ENCODE results near the gene NFKBIL1.
A peak's percentile ranks its signal among the peaks of the same experiment; 100 is the strongest.
"Not testable (repeated sequence)": the region's sequence is repeated elsewhere in the genome, so short reads cannot be mapped to it uniquely, and the experiment has no call there.

Gene NFKBIL1, protein sequence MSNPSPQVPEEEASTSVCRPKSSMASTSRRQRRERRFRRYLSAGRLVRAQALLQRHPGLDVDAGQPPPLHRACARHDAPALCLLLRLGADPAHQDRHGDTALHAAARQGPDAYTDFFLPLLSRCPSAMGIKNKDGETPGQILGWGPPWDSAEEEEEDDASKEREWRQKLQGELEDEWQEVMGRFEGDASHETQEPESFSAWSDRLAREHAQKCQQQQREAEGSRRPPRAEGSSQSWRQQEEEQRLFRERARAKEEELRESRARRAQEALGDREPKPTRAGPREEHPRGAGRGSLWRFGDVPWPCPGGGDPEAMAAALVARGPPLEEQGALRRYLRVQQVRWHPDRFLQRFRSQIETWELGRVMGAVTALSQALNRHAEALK

DNA sequence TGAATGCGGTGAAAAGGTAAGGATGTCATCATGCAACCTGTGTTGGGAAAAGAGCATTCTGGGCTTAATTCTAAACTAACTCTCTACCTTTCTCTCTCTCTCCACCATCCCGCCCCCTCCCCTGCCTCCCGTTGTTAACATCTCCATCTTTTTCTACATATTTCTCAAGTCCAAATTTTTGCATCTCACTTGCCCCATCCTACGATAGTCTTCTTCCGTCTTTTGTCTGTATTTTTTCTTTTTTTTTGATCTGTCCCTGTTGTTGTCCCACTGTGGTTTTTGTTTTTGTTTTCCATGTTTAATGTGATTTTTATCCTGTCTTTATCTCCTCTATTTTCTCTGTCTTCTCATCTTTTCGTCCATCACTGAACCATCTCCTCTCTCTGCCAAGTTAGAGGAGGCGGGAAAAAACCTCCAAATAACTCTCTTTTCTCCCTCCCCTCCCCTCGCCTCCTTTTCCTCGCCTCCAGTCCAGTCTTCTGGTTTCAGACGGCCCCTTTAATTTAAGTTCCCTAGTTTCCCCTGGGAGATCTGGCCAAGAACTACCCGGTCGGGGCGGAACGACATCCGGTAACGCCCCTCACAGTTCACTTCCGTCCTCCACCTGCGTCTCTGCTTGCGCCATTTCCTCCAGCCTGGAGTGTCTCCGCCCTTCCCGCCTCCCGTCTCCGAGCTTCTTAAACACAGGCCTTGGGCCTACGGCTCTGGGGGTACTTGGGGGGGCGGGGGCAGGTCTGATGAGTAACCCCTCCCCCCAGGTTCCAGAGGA lies at the start of gene NFKBIL1:
NFKBIL1 (plus strand) TSS at position 651 of the 769 bp plus-strand sequence; CDS start at position 738, 87 bp downstream.
- ChIA-PET POLR2A (ENCODE audit: low non-redundant PET) (no interaction called here), CTCF (interaction anchor here (0.6 to 6.3 kb wide), 12 partner anchors 12 to 320 kb away, joined by 3 to 96 read pairs (median 4); partner anchors contain the start of gene LTB)
- TF ChIP-seq CTCF (conservative IDR thresholded peaks at IDR 0.05; ENCODE audit: low read depth): peak; percentile 62
- DNase-seq (ENCODE audit: low spot score): peak; percentile 92
- H3K27ac ChIP-seq: peak within 1 kb of the TSS; percentile 76

- ChIA-PET POLR2A (ENCODE audit: low non-redundant PET) (no interaction called here), CTCF (interaction anchor here (0.6 kb wide), 1 partner anchor 219 kb away, joined by 4 read pairs; no protein-coding TSS in a partner anchor)
- H3K27ac ChIP-seq: no peak overlapping the region
- no peak for TF ChIP-seq CTCF (conservative IDR thresholded peaks at IDR 0.05; ENCODE audit: low read depth)
- no peak for DNase-seq (ENCODE audit: low spot score)
These were observed 48.7 kb upstream of the NFKBIL1 start for GRCh38 chr6:31498748-31499147.

DNA sequence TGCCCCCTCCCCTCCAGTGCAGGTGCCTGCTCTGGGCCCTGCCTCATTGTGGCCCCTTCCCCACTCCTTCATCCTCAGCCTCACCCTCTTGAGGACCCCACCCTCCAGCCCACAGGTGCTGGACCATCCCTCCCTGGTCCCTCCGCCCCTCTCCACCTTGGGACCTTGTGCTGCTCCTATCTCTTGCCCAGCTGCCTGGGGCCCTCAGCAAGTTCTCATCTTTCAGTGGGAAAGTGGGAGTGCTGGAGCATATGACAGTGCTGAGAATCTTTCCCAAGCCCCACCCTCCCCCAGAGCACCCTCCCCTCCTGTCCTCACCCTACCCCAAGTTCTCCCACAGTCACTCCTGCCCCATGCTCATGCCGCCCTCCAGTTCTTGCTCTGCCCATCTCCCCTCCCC lies 47.8 kb upstream of the NFKBIL1 start:
- CTCF ChIA-PET; POLR2A ChIA-PET (ENCODE audit: low non-redundant PET); H3K27ac ChIP-seq; DNase-seq (ENCODE audit: low spot score): not testable (repeated sequence)

- DNase-seq (ENCODE audit: low spot score): no peak
- no peak overlapping the region for H3K27ac ChIP-seq
- no peak for TF ChIP-seq CTCF (conservative IDR thresholded peaks at IDR 0.05; ENCODE audit: low read depth)
- ChIA-PET POLR2A (ENCODE audit: low non-redundant PET) (no interaction called here), CTCF (interaction anchor here (0.7 kb wide), 1 partner anchor 8 kb away, joined by 3 read pairs; no protein-coding TSS in a partner anchor)
These were observed 44.8 kb upstream of the NFKBIL1 start for GRCh38 chr6:31502586-31502985.

- POLR2A ChIA-PET (ENCODE audit: low non-redundant PET); CTCF ChIA-PET: not testable (repeated sequence)
These were observed 38.4 kb upstream of the NFKBIL1 start for GRCh38 chr6:31509036-31509435.

DNA sequence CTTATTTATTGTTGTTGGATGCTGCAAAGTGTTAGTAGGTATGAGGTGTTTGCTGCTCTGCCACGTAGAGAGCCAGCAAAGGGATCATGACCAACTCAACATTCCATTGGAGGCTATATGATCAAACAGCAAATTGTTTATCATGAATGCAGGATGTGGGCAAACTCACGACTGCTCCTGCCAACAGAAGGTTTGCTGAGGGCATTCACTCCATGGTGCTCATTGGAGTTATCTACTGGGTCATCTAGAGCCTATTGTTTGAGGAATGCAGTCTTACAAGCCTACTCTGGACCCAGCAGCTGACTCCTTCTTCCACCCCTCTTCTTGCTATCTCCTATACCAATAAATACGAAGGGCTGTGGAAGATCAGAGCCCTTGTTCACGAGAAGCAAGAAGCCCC lies 37.4 kb upstream of the NFKBIL1 start:
- TF ChIP-seq CTCF (conservative IDR thresholded peaks at IDR 0.05; ENCODE audit: low read depth): no peak
- ChIA-PET POLR2A (ENCODE audit: low non-redundant PET) (no interaction called here), CTCF (no interaction called here)
- DNase-seq (ENCODE audit: low spot score): no peak
- no peak overlapping the region for H3K27ac ChIP-seq

More at GRCh38 chr6:31509036-31509435, 38.4 kb upstream of the NFKBIL1 start:
- not testable (repeated sequence) for H3K27ac ChIP-seq; DNase-seq (ENCODE audit: low spot score)

- no peak for TF ChIP-seq CTCF (conservative IDR thresholded peaks at IDR 0.05; ENCODE audit: low read depth)
These were observed 33.8 kb upstream of the NFKBIL1 start for GRCh38 chr6:31513456-31514165.

More at GRCh38 chr6:31513456-31514165, 33.8 kb upstream of the NFKBIL1 start:
- ChIA-PET POLR2A (ENCODE audit: low non-redundant PET) (no interaction called here), CTCF (interaction anchor here (0.7 kb wide), 1 partner anchor 23 kb away, joined by 3 read pairs; no protein-coding TSS in a partner anchor)
- no peak overlapping the region for H3K27ac ChIP-seq
- no peak for DNase-seq (ENCODE audit: low spot score)
